Adrenal gland (tissue), 12 donors: ENCODE measurements around the gene PCED1B. TPM values are rescaled to one million over a fixed set of nuclear protein-coding genes. Genes with fewer than 3 reads are reported as not detected.

Source experiments
- DNase-seq, 7 donors: peaks; one replicate each; pipeline ENCODE4 v3.0.0-alpha.2; 2019 to 2020
- H3K27ac ChIP-seq, 5 donors: fragments of 200-600 bp; sonication (generic) in 4 of 5; 1 replicate in 3 of 5; 2 replicates in 2 of 5; pipeline versions ENCODE4 v1.5.1 to v1.8.0; 2016 to 2020; ENCODE audit warnings: mild to moderate bottlenecking in 1 of 5
- H3K27me3 ChIP-seq: fragments of 200-600 bp; 2 replicates; pipeline ENCODE4 v1.8.0; 2021
- H3K36me3 ChIP-seq, 2 donors: fragments of 200-600 bp; replicated peaks in 1 of 2; 1 replicate in 1 of 2; 2 replicates in 1 of 2; pipeline versions ENCODE4 v1.5.1 to v1.8.0; 2018 to 2022
- H3K4me1 ChIP-seq, 2 donors: fragments of 200-600 bp; replicated peaks in 1 of 2; 1 replicate in 1 of 2; 2 replicates in 1 of 2; pipeline versions ENCODE4 v1.5.1 to v1.8.0; 2018 to 2021
- H3K4me3 ChIP-seq, 4 donors: fragments of 200-600 bp; sonication (generic) in 3 of 4; one replicate each; pipeline ENCODE4 v1.5.1; 2016 to 2018
- H3K9me3 ChIP-seq, 3 donors: fragments of 200-600 bp; sonication (generic) in 1 of 3; replicated peaks in 1 of 3; 1 replicate in 2 of 3; 2 replicates in 1 of 3; pipeline versions ENCODE4 v1.5.1 to v1.8.0; 2016 to 2021
- CTCF ChIP-seq, 6 experiments: fragments of 450-650 bp in 4 of 6; fragments of 200-600 bp in 2 of 6; sonication (generic) in 1 of 6; IDR thresholded peaks; 1 replicate in 5 of 6; 2 replicates in 1 of 6; pipeline versions ENCODE4 v1.5.1 to v1.8.0; 2016 to 2021; ENCODE audit warnings: antibody characterized with exemption in 6 of 6, mild to moderate bottlenecking in 2 of 6, moderate library complexity in 1 of 6
- POLR2A ChIP-seq, 2 donors: fragments of 450-650 bp; IDR thresholded peaks; one replicate each; pipeline ENCODE4 v1.6.1; 2017; ENCODE audit warnings: antibody characterized with exemption in 2 of 2, mild to moderate bottlenecking in 2 of 2, moderate library complexity in 1 of 2
- WGBS, 4 donors: extraction: QIAGEN DNeasy Blood & Tissue Kit in 2 of 4; methylation state at CpG; one replicate each; pipeline versions ENCODE4 v1.1.5 to v1.1.7; 2013 to 2017; 5-methylcytosine and 5-hydroxymethylcytosine counted together
- intact Hi-C, 2 donors: fragments of 100-400 bp; cut with DNase I; formaldehyde crosslinking; loops; one replicate each; pipeline versions ENCODE4 v1.14.1 to v1.15.0; 2022 to 2023
- polyA plus RNA-seq, 3 donors: library from polyadenylated mRNA; stranded (reverse); fragments of 200-250 nt in 2 of 3; fragments of 350-450 nt in 1 of 3; fragmentation: Illumina TruSeq in 1 of 3; extraction: RNeasy Lipid Tissue Mini Kit (QIAGEN cat#74804) in 1 of 3; gene quantifications; one replicate each; pipeline ENCODE4 v1.2.3, GENCODE V29; 2013 to 2014
- total RNA-seq, 9 donors: library from RNA; depleted of rRNA in 4 of 9; stranded (reverse); fragments of >200 nt in 4 of 9; fragments of 120-200 nt in 1 of 9; fragmentation: NEBNext Ultra II Directional in 1 of 9; extraction: Animal tissue kit (Norgen Biotek cat#: 25700) in 1 of 9; gene quantifications; one replicate each; pipeline versions ENCODE4 v1.1.0 to v1.2.4, GENCODE V29; 2013 to 2023
- donor health status: healthy with polysubstance abuse.
- donor health status: Bipolar disorder and iron deficiency.
- donor health status: DM: yes; HTN: yes; CAD: no.
- donor health status: DM: no; HTN: no; CAD: no.
- donor health status: DM: no; HTN: no; CAD: no.
- donor health status: DM: yes; HTN: yes; CAD: no.

Gene PCED1B
- total and polyA plus RNA-seq, 12 donors = 8.0 to 110 (median 39.9) TPM

- TF ChIP-seq POLR2A (IDR thresholded peaks at IDR 0.05) (no peak), CTCF (IDR thresholded peaks at IDR 0.05) (no peak)
- H3K9me3 ChIP-seq = no peaks in the 10 kb centered on the region
- intact Hi-C loops = no loop called here
- no peak overlapping the region for H3K4me3 ChIP-seq
- no peak overlapping the region for H3K27ac ChIP-seq
- H3K27me3 ChIP-seq = no peaks in the 10 kb centered on the region
- DNase-seq = no peak
- no peaks in the 10 kb centered on the region for H3K36me3 ChIP-seq
- 63 to 92% (median 72%) methylated on average over 3 of the region's 3 CpGs for WGBS, 4 donors
- no peaks in the 10 kb centered on the region for H3K4me1 ChIP-seq
These were observed 69.7 kb downstream of the PCED1B start for GRCh38 chr12:47149146-47149545.

- Histone ChIP-seq H3K36me3 (no peaks in the 10 kb centered on the region), H3K9me3 (no peaks in the 10 kb centered on the region), H3K4me3 (no peak overlapping the region), H3K27me3 (no peaks in the 10 kb centered on the region), H3K27ac (no peak overlapping the region), H3K4me1 (peaks cover 14 to 20% of the 10 kb centered on the region in 2 donors)
- intact Hi-C loops = no loop called here
- TF ChIP-seq POLR2A (IDR thresholded peaks at IDR 0.05) = no peak
- no peak for TF ChIP-seq CTCF (IDR thresholded peaks at IDR 0.05)
- 43 to 70% (median 58%) methylated on average over 1 of the region's 1 CpG for WGBS, 4 donors
- no peak for DNase-seq
These were observed 72.7 kb downstream of the PCED1B start for GRCh38 chr12:47152095-47152494.

- no peaks in the 10 kb centered on the region for H3K9me3 ChIP-seq
- no peaks in the 10 kb centered on the region for H3K36me3 ChIP-seq
- H3K27ac ChIP-seq = peak overlapping the region; percentile 58 to 83 (median 78)
- peak in 4 of 7 donors; percentile 23 to 37 (median 30) for DNase-seq
- intact Hi-C loops = no loop called here
- WGBS, 4 donors = 29 to 51% (median 42%) methylated on average over 3 of the region's 3 CpGs
- H3K4me1 ChIP-seq = peaks cover 14 to 20% of the 10 kb centered on the region in 2 donors
- no peaks in the 10 kb centered on the region for H3K27me3 ChIP-seq
- no peak overlapping the region for H3K4me3 ChIP-seq
- TF ChIP-seq POLR2A (IDR thresholded peaks at IDR 0.05) (peak in 1 of 2 donors; percentile 32), CTCF (IDR thresholded peaks at IDR 0.05) (no peak)
These were observed 76.2 kb downstream of the PCED1B start for GRCh38 chr12:47155457-47156166.

GRCh38 chr12:47156167-47156736 lies 76.8 kb downstream of the PCED1B start:
- H3K4me1 ChIP-seq = peaks cover 14 to 20% of the 10 kb centered on the region in 2 donors
- peak; percentile 59 to 89 (median 77) for DNase-seq
- H3K36me3 ChIP-seq = no peaks in the 10 kb centered on the region
- WGBS, 4 donors = 46 to 59% (median 47%) methylated on average over 2 of the region's 2 CpGs
- TF ChIP-seq CTCF (IDR thresholded peaks at IDR 0.05) (no peak), POLR2A (IDR thresholded peaks at IDR 0.05) (no peak)
- no peaks in the 10 kb centered on the region for H3K9me3 ChIP-seq
- intact Hi-C loops = no loop called here
- H3K27ac ChIP-seq = peak overlapping the region; percentile 61 to 82 (median 68)
- no peaks in the 10 kb centered on the region for H3K27me3 ChIP-seq
- H3K4me3 ChIP-seq = no peak overlapping the region
